GM19351 (cell line): ENCODE measurements around the gene DHRS1.

Experiments used
- ATAC-seq: cut with Tn5 transposase; IDR thresholded peaks from one replicate; pipeline ENCODE4 v1.9.1; 2021; ENCODE audit warnings: mild to moderate bottlenecking, moderate library complexity; ENCODE audit not compliant: unreplicated experiment

DHRS1 gene

GRCh38 chr14:24299255-24300191 is at the start of gene DHRS1, which contains the start of gene NOP9:
Gene DHRS1, minus strand, starts transcription at chr14:24299780. Its CDS starts 674 bp downstream, at chr14:24299106.
Gene NOP9, plus strand, starts transcription at chr14:24299850. Its CDS starts 105 bp downstream, at chr14:24299955.
- ATAC-seq: peak; percentile 72

GRCh38 chr14:24348186-24348585 is 48.6 kb upstream of the DHRS1 start:
- ATAC-seq: no peak

- ATAC-seq: no peak
These were observed 47.6 kb upstream of the DHRS1 start for GRCh38 chr14:24347134-24347533.

- ATAC-seq: no peak
These were observed 44.4 kb upstream of the DHRS1 start for GRCh38 chr14:24343795-24344660.

GRCh38 chr14:24342889-24343288 is 43.3 kb upstream of the DHRS1 start:
- ATAC-seq: no peak

GRCh38 chr14:24340606-24341005 is 41.0 kb upstream of the DHRS1 start:
- ATAC-seq: no peak

- ATAC-seq: peak; percentile 88
These were observed 39.9 kb upstream of the DHRS1 start, which contains the start of gene RIPK3 for GRCh38 chr14:24339284-24340151. Gene RIPK3, minus strand, starts transcription at chr14:24339991. Its CDS starts 165 bp downstream, at chr14:24339826.

GRCh38 chr14:24338843-24339242 is 39.3 kb upstream of the DHRS1 start:
- no peak for ATAC-seq

GRCh38 chr14:24337824-24338175 is 38.2 kb upstream of the DHRS1 start:
- no peak for ATAC-seq

- ATAC-seq: no peak
These were observed 37.7 kb upstream of the DHRS1 start for GRCh38 chr14:24337144-24337823.

GRCh38 chr14:24335461-24336171 is 36.0 kb upstream of the DHRS1 start:
- ATAC-seq: no peak

GRCh38 chr14:24334431-24335291 is 35.1 kb upstream of the DHRS1 start, which contains the start of gene ADCY4:
Gene ADCY4, minus strand, starts transcription at chr14:24335071. Its CDS starts 419 bp downstream, at chr14:24334652.
- ATAC-seq: no peak

- peak; percentile 89 for ATAC-seq
These were observed 32.9 kb upstream of the DHRS1 start for GRCh38 chr14:24332268-24332993.

- ATAC-seq: no peak
These were observed 32.2 kb upstream of the DHRS1 start for GRCh38 chr14:24331731-24332267.

GRCh38 chr14:24330973-24331674 is 31.5 kb upstream of the DHRS1 start:
- no peak for ATAC-seq

- no peak for ATAC-seq
These were observed 30.2 kb upstream of the DHRS1 start for GRCh38 chr14:24329736-24330135.
